Gastrocnemius medialis (tissue), 4 donors: Measurements from ENCODE around the gene MED12. TPM values are rescaled to one million over a fixed set of nuclear protein-coding genes. Genes with fewer than 3 reads are reported as not detected.

Experiments used
- ATAC-seq, 2 donors: fragments of 150-250 bp; one replicate each; pipeline ENCODE4 v1.9.1; 2016
- DNase-seq, 2 donors: peaks; one replicate each; pipeline ENCODE4 v3.0.0-alpha.2; 2019
- H3K27ac ChIP-seq, 4 donors: fragments of 200-600 bp; sonication (generic); 1 replicate in 1 of 4; 2 replicates in 3 of 4; pipeline ENCODE4 v1.5.1; 2016 to 2018; ENCODE audit warnings: mild to moderate bottlenecking in 2 of 4, moderate library complexity in 1 of 4
- H3K27me3 ChIP-seq, 3 donors: fragments of 200-600 bp; sonication (generic) in 2 of 3; 1 replicate in 1 of 3; 2 replicates in 2 of 3; pipeline versions ENCODE4 v1.5.1 to v1.6.0; 2016 to 2019; ENCODE audit warnings: mild to moderate bottlenecking in 1 of 3, moderate library complexity in 1 of 3
- H3K36me3 ChIP-seq, 2 donors: fragments of 200-600 bp; sonication (generic) in 1 of 2; one replicate each; pipeline ENCODE4 v1.5.1; 2017 to 2018
- H3K4me1 ChIP-seq, 2 donors: fragments of 200-600 bp; sonication (generic) in 1 of 2; one replicate each; pipeline ENCODE4 v1.5.1; 2016 to 2017; ENCODE audit warnings: mild to moderate bottlenecking in 2 of 2
- H3K4me3 ChIP-seq, 4 donors: fragments of 200-600 bp; sonication (generic) in 3 of 4; 1 replicate in 1 of 4; 2 replicates in 3 of 4; pipeline ENCODE4 v1.5.1; 2016 to 2019; ENCODE audit warnings: mild to moderate bottlenecking in 2 of 4
- H3K9me3 ChIP-seq, 3 donors: fragments of 200-600 bp; sonication (generic) in 2 of 3; 1 replicate in 1 of 3; 2 replicates in 2 of 3; pipeline ENCODE4 v1.5.1; 2016 to 2019
- CTCF ChIP-seq, 5 experiments: fragments of 450-650 bp in 3 of 5; fragments of 200-600 bp in 2 of 5; sonication (generic) in 2 of 5; IDR thresholded peaks in 4 of 5; conservative IDR thresholded peaks in 1 of 5; 1 replicate in 4 of 5; 2 replicates in 1 of 5; pipeline ENCODE4 v1.5.1; 2016 to 2019; ENCODE audit warnings: antibody characterized with exemption in 5 of 5, mild to moderate bottlenecking in 3 of 5, moderate library complexity in 3 of 5
- POLR2A ChIP-seq, 2 donors: fragments of 450-650 bp; IDR thresholded peaks; one replicate each; pipeline ENCODE4 v1.6.1; 2017; ENCODE audit warnings: antibody characterized with exemption in 2 of 2, mild to moderate bottlenecking in 2 of 2, moderate library complexity in 2 of 2
- in situ Hi-C, 4 donors: fragments of 200-750 bp; cut with MboI; loops; one replicate each; pipeline versions ENCODE4 v1.15.0 to v1.8.0; 2017; ENCODE audit warnings: low sequenced_read_pairs in 4 of 4
- intact Hi-C: fragments of 100-400 bp; cut with DNase I; formaldehyde crosslinking; loops from one replicate; pipeline ENCODE4 v1.15.1; 2023; ENCODE audit warnings: low total_unique reads
- total RNA-seq, 4 donors: library from RNA; depleted of rRNA; stranded (reverse); fragments of >200 nt; gene quantifications; one replicate each; pipeline versions ENCODE4 v1.1.0 to v1.2.3, GENCODE V29; 2016

MED12 gene
- total RNA-seq, 4 donors from 2014 or later: 11.8 to 25.5 (median 17.4) TPM

GRCh38 chrX:71184803-71185495 is 66.6 kb downstream of the MED12 start:
- intact Hi-C loops (loop anchor here (5.0 kb wide), 2 partner anchors 67 to 1053 kb away; partner anchors contain the start of genes IGBP1 and ZMYM3), in situ Hi-C loops (loop anchor here in 2 of 4 donors (25.0 kb wide), 1 partner anchor 423 kb away; no protein-coding TSS in a partner anchor)
- Histone ChIP-seq H3K9me3 (no peaks in the 10 kb centered on the region), H3K27ac (no peak overlapping the region), H3K27me3 (no peaks in the 10 kb centered on the region), H3K4me1 (no peaks in the 10 kb centered on the region), H3K36me3 (no peaks in the 10 kb centered on the region), H3K4me3 (no peak overlapping the region)
- DNase-seq (no peak), ATAC-seq (no peak)
- no peak for TF ChIP-seq CTCF (IDR thresholded peaks at IDR 0.05 in 4 of 5, conservative IDR thresholded peaks at IDR 0.05 in 1 of 5)
- no peak for TF ChIP-seq POLR2A (IDR thresholded peaks at IDR 0.05)

- no peaks in the 10 kb centered on the region for H3K9me3 ChIP-seq
- no peaks in the 10 kb centered on the region for H3K4me1 ChIP-seq
- DNase-seq (no peak), ATAC-seq (no peak)
- no peak overlapping the region for H3K4me3 ChIP-seq
- intact Hi-C loops: no loop called here
- H3K27me3 ChIP-seq: no peaks in the 10 kb centered on the region
- no peak overlapping the region for H3K27ac ChIP-seq
- TF ChIP-seq CTCF (IDR thresholded peaks at IDR 0.05 in 4 of 5, conservative IDR thresholded peaks at IDR 0.05 in 1 of 5) (no peak), POLR2A (IDR thresholded peaks at IDR 0.05) (no peak)
- no peaks in the 10 kb centered on the region for H3K36me3 ChIP-seq
- in situ Hi-C loops: loop anchor here in 2 of 4 donors (25.0 kb wide), 1 partner anchor 429 kb away; no protein-coding TSS in a partner anchor
These were observed 72.9 kb downstream of the MED12 start for GRCh38 chrX:71191248-71191647.

Other genes with a start within 250 kb of the MED12 start
- gene TEX11, start 209.9 kb upstream of the MED12 start, total RNA-seq: not detected
- not detected for gene SLC7A3, start 187.5 kb upstream of the MED12 start, total RNA-seq
- 10 to 100 TPM; 31.7 to 66.9 (median 43.4) TPM for gene SNX12, start 50.3 kb upstream of the MED12 start, total RNA-seq
- 10 to 100 TPM; 35.2 to 48.0 (median 41.8) TPM for gene FOXO4, start 22.7 kb upstream of the MED12 start, total RNA-seq
- gene CXorf65, start 11.9 kb upstream of the MED12 start, total RNA-seq: not detected
- 1 to 10 TPM in 2 of 4 donors, under 1 TPM in 1, not detected in 1; 0.78 to 3.6 (median 1.3) TPM for gene IL2RG, start 7.0 kb upstream of the MED12 start, total RNA-seq
- under 1 TPM in 3 of 4 donors, not detected in 1; 0.31 to 0.39 (median 0.31) TPM for gene NLGN3, start 26.2 kb downstream of the MED12 start, total RNA-seq
- gene GJB1, start 104.6 kb downstream of the MED12 start, total RNA-seq: under 1 TPM in 2 of 4 donors, not detected in 2; 0.24 to 0.80 TPM
- 10 to 100 TPM in 1 of 4 donors, 1 to 10 TPM in 3; 7.1 to 10.2 (median 8.9) TPM for gene ZMYM3, start 135.5 kb downstream of the MED12 start, total RNA-seq
- gene NONO, start 165.0 kb downstream of the MED12 start, total RNA-seq: 100 to 1,000 TPM in 1 of 4 donors, 10 to 100 TPM in 3; 90.5 to 101 (median 92.9) TPM
- 10 to 100 TPM in 1 of 4 donors, 1 to 10 TPM in 3; 2.4 to 17.1 (median 5.4) TPM for gene ITGB1BP2, start 183.2 kb downstream of the MED12 start, total RNA-seq
- gene TAF1, start 247.8 kb downstream of the MED12 start, total RNA-seq: 10 to 100 TPM; 13.2 to 21.7 (median 19.1) TPM